Activated effector memory CD4-positive, alpha-beta T cell treated with Interleukin-2 at 50 U/mL for 16 hours (primary cell): ENCODE data around the gene SETBP1.

Experiments used
- DNase-seq: peaks from one replicate; pipeline ENCODE4 v3.0.0-alpha.2; 2020

SETBP1 gene

DNA sequence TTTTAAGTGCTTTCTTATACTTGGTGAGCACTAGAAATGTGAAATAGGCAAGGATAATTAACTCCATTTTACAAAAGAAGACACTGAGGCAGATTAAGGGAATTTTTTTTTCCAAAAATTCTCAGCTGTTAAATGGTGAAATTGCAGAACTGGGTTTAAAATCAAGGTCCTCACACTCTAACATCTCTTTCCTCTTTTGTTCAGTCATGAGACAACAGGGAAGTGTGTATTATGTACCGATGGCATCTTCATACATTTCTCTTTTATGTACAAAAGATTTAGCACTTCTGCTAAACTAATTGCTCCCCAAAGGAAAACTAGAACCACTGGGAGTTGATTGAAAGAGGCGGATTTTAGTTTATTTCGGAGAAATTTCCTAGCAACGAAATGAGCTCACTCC is 203.0 kb downstream of the SETBP1 start:
- DNase-seq, result no peak

DNA sequence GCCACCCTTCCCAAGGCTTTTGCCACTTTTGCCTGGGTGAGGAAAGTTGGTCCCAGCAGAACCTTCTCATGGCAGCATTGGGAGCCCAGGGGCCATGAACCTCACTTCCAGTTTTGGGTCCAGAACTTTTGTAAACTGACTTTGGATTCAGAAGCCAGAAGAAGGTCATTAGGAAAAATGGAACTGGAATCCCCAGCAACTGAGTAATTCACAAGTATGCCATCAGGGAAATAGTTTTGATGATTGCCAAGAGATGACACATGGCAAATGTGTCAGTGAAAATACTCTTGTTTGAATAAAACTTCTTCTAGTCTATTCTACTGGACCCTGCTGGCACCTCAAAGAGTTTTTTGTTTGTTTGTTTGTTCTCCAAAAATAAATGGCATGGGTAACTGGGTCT is 203.7 kb downstream of the SETBP1 start:
- no peak for DNase-seq

DNA sequence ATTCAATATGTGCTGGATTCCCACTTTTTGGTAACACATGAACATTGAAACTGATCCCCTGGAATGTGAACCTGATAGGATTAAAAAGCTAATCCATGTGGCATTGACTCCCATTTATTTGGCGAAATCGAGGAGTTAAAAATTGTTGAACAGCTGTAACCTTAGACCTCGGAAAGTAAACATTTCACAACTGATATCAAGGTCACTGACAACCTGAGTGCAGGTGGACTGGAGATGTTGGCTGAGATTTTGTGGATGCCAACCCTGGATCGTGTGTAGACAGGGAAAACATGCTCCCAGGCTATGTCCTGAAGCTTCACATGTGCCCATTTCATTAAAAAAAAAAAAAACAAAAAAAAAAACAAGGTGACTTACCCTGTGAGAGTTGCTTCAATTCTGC is 204.8 kb downstream of the SETBP1 start:
- no peak for DNase-seq

DNA sequence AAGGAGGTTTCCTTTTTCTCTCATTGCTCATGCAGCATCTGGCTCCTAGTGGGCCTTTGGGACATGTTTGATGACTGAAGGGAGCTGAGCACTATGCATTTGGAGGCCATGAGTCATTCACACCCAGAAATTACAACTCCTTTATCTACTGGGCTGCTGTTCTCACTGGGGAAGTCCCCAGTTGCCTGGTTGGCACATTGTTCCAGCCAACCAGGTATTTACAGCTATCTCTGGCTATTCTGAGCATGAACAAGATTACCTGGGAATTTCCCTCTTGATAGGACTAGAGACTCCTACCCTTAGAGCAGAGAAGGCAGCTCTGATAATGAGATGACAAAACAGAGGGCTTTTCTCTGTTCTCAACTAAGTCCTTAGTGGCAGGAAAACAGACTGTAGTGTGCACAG is 206.5 kb downstream of the SETBP1 start:
- DNase-seq, result no peak

DNA sequence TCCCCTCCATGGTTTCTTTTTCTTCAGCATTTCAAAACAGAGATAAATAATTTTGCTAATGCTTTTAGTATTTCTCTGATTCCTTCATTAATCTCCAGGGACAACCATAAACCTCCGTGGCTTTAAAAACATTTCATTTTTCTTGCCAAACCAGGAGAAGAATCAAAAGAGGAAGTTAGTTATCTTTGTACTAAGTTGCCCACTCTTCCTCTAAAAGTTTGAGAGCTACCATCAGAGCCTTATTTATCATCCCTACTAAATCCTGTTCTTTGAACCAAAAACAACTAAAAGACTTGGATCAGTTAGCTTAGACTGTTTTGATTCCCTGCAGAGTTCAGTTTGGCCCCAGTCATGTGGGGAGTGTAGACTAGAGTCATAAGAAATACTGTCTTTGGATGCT is 208.4 kb downstream of the SETBP1 start:
- no peak for DNase-seq

DNA sequence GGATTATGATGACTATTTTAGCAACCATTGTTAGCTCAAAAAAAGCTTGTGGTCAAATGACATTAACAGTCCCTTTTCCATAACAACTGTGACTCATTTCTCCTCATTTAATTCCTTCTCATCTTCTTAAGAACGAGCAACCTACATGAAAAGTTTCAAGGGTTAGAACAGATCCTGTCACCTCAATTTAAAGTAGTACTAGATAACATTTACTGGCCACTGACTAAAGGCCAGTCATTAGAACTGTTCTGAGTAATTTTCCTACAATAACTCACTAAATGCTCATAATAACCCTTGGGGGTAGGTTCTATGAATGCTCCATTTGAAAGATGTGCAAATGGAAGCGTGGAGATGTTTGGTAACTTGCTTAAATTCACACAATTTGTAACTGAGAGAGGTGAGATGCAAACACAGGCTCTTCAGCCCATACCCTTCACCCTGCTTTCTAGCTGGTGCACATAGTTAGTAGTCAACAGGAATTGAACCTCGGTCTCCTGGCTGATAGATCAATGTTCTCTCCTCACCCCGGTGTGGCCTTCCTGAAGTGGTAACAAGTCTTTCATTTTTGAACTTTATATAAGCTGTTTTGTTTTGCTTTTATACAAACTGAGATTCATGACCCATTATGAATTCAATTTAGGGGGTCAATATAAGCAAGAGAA is 212.5 kb downstream of the SETBP1 start:
- DNase-seq, result no peak

DNA sequence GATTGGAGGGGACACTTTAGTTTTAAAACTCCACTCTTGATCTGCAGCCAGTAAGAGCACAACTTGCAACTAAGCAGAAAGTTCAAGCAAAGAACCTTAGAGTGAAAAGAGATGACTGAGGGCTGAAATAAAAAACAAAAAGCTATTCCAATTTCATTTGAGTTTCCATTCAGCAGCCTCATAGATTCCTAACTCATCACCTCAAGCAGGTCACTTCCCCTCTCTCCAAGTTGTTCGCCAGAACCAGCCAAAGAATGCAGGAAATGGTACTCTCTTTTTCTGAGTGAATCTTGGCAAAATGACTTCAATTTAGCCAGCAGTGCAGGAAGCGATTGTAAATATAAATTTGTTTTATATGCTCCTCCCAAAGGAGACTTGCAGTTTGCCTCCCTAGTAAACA is 213.3 kb downstream of the SETBP1 start:
- no peak for DNase-seq

DNA sequence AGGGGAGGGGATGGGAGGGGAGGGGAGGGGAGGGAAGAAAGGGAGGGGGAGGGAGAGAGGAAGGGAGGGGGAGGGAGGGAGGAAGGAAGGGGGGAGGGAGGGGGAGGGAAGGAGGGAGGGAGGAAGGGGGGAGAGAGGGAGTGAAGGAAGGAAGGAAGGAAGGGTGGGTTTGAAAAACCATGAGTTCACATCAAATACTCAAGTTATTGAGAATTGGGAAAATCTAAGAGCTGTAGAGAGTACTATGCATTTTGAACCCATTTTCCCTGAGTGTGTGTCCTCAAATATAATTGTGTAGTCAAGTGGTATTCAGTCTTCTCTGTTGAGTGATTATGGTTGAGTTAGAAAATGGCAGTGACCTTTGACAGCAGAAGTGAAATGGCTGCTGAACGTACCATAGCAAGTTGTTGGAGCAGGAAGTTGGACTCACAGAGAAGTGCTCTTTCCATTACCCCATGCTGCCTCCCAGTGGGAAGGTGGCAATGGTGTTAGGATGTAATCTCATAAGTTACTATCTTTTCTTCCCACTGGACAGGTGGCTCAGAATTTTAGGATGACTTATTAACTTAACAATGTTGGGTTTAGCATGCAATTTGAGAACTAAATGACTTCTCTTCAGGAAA is 214.6 kb downstream of the SETBP1 start:
- DNase-seq, result peak; percentile 2

DNA sequence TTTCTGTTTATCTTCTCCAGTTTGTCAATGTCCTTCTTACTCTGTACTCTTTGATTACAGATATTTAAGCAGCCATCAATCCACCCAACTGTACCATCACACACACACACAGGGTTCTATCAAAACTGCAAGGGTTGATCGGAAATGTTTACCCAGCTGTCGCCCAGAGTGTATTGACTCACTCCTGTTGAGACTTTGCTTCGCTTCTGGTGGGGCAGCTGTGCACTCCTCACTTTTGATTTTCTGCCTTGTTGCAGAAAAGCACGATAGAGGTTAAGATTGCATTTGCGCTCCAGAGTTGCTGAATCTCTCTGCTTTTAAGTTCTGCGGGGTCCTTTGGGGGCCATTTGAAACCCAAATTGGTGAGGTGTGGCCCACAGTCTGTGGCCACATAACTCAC is 216.2 kb downstream of the SETBP1 start:
- no peak for DNase-seq

DNA sequence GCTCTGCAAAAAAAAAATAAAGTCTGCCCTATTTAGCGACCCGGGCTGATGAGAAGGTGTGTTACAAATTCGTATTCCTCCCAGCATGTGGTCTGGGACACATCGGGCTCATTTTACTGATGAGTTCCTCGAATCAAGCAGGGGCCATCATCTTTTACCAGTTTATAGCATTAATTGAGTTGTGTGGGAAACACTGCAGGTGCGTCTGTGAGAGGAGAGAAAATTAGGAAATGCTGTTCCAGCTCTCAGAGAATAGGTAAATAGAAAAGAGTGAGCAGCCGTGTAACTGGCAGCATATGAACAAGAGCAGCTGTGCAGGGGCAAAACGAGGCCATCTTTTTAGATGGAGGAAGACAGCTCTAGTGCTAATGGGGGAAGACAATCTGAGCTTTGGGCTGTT is 216.7 kb downstream of the SETBP1 start:
- no peak for DNase-seq

DNA sequence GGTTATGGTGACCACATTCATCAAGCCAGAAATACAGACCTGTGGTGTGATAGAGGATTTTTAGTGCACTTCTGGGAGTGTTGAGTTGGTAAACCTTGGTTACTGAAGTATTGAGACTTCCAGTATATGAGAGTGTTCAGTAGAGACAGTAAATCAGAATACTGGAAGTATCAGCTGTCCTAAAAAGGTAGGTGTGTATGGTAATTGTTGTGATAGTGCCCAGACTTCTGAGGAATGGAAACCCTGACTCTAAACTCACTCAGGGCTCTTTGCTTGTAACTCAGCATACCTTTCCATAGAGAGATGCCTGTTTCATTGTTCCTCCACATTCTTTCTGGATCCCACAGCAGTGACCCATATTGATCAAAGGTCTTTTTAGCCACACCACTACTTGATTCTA is 217.1 kb downstream of the SETBP1 start:
- DNase-seq, result no peak

DNA sequence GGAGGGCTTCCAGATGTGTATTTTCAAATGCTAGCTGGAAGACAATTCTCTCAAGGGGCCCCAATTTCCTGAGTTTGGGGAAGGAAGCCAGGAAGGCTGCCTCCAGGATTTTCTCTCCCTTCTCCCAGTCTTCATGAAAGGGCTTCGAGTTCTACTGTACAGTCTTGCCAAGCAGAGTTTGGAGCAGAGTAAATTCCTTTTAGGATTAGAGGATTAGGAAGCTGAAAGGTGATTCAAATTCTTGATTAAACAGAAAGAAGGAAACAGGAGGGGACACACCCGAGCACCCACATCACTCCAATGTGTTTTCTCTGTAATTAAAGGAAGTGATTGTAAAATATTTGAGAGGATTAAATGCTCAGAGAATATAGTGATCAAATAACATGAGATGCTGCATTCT is 217.8 kb downstream of the SETBP1 start:
- no peak for DNase-seq

DNA sequence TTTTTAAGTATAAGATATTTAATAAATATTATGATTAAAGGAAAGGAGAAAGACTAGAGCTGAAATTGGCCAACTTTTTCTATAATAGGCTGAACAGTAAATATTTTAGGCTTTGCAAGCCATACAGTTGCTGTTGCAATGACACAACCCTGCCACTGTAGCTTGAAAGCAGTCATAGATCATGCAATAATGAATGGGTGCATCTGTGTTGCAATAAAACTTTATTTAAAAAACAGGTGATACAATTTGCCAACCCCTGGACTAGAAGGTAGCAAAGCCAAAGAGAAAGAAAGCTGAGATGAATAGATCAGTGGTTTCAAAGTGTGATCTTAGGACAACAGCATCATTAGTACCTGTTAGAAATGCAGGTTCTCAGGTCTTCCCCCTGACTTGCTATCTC is 219.1 kb downstream of the SETBP1 start:
- DNase-seq, result no peak

DNA sequence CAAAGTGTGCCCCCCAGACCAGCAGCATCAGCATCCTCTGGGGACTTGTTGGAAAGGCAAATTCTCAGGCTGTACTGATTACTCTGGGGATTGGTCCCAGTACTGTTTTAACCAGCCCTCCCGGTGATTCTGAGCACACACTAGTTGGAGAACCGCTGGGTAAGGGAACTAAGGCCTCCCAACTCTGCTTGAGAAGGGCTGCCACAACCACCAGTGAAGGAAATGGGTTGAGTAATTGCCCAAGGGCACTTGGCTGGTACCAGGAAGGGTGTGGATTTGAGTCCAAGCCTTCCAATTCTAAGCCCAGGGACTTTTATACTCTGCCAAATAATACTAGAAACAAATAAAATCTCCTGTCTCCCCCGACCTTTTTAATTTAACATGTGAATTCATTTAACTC is 219.9 kb downstream of the SETBP1 start:
- no peak for DNase-seq

DNA sequence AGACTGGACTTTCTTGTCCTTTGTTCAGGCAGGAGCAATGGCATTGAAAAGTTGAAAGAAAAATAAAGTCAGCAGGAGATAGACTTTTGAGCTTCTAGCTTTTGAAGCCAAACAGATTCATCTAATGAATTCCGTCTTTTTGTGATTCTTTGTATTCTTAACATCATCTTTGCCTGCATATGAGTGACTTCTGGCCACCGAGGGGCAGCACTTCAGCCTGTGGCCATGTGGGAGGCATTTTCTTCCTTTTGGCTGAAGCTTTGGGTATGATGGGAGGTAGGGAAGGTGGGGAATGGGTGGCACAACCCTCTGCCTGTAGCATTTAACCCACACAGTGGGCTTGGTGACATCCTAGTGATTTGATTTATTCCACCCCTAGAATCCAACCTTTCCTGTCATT is 220.6 kb downstream of the SETBP1 start:
- DNase-seq, result no peak

DNA sequence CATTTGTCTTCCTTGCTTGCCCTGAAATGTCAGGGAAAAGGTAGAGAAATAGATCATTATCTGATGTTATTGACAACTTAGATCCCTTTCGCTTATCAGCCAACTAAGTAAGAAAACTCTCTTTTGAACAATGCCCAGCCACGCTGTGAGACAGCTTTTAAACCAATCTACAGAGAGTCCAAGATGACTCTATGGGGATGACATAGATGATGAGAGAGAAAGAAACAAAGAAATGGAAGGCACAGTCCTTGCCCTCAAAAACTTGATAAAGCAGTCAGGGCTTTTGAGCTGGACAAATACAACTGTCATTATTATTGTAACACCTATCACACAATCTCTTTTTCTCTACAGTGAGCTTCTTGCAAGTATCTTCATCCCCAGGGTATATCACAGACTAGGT is 222.6 kb downstream of the SETBP1 start:
- DNase-seq, result no peak

DNA sequence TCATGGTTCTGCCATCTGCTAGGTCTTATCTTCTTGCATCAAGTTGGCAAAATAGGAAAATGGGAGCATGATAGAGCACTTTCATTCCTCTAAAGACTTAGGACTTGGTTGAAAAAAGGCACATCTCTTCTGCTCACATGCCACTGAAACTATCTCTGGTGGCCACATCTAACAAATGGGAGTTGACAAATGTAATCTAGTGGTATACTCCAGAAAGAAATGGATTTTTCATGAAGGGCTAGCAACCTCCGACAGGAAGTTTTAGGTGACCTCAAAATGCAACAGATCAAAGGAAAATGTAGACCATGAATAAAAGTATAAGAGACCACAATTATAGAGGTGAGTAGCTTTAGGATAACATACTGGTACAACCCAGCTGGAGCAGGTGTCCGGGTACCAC is 224.1 kb downstream of the SETBP1 start:
- no peak for DNase-seq

DNA sequence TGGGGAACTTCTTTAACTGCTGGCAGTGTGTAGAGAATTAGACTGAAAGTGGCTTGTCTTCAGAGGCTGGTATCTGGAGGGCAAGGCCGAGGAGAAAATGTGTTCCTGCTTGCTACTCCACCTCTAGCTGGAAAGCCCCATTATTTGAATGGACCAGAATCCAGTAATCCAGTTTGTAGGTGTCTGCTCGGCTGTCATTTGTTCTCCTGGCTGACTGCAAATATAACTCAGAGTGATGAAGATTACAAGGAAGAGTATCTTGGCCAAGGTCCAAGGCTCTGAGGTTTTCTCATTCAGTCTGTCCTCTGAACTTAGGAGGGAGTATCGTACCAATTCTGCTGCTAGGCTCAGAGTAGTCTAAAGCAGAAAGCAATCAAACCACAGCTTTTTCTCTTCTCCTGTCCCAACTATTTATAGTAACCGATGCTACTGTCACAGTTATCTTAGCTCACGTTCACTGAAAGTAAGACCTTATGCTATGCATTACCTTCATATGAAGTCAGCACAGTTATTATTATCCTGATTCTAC is 228.6 kb downstream of the SETBP1 start:
- DNase-seq, result no peak

DNA sequence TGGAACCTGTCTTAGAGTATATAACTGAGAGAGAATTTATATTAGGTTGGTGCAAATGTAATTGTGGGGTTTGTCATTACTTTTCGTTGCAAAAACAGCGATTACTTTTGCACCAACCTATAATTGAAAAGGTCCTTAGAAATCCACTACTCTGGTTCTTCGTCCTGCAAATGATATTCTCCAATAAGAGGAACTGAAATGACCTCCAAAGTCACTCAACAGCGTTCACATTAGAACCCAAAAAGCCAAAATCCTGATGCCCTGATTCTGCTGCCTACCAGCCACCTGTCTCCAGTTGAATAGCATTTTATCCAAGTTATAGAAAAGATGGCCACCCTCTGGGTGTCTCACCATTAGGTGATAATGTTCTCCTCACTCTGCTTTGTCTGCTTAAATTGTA is 230.6 kb downstream of the SETBP1 start:
- DNase-seq, result no peak

DNA sequence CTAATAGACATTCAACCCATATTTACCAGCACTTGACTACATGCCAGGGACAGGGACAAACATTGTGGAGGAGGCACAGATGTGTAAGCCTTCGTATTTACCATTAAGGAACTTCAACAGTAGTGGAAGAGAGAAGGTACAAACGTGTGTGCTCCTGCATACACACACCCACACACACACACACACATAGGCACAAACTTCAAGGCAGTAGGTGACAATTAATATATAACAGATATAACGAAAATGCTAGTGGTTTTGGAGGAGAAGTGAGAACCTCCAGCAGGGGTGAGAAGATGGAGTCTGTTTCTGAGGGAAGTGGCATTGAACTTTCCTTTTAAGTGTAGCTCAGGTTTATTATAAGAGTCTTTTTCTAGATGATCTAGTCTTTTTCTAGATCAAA is 231.1 kb downstream of the SETBP1 start:
- DNase-seq, result no peak

DNA sequence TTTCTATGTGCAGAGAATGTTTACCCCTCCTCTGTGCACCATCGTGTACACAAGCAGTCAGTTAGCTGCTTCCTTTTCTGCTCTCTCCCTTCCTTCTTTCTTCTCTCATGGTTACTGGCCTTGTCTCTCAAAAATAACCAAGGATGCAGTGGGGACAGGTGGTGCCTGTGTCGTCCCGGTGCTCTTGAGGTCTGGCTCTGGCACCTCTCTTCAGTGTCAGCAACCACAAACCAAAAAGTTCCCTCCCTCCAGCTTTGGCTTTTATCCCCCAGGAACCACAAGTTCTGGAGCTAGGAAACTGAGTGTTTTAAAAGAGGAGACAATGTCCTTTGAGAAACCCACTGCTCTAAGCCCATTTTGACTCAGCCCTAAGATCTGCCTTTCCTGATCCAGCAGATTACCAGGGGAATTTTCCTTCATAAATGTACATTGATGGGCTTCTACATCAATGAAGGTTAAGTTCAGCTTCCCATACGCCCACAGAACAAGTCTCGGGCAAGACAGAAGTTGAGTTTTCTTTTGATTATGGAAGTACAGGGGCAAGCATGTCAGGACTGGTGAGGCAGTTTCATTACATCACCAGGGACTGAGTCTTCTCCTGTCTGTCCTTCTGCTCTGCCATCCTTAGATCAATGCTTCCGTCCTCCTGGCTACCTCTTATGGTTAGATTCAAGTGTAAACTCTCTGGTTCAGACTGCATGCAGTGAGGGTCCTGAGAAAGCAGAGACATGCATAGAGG is 232.2 kb downstream of the SETBP1 start:
- no peak for DNase-seq

DNA sequence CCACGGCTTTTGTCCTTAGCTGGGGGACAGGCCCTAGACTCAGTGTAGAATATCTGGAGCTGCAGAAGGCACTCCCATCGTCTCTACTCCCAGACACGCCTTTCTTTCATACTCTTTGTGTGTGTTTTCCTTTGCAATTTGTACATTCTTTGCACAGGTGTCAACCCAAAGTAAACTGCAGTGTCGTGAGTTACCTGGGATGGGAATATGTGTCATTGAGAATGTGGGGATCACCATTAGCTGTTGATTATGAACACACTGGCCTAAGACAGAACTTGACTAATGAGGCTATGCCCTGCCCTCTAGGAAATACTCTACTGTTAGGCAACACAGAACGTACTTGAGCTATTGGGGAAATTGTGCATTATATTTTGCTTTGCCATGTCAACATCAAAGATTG is 233.3 kb downstream of the SETBP1 start:
- no peak for DNase-seq

DNA sequence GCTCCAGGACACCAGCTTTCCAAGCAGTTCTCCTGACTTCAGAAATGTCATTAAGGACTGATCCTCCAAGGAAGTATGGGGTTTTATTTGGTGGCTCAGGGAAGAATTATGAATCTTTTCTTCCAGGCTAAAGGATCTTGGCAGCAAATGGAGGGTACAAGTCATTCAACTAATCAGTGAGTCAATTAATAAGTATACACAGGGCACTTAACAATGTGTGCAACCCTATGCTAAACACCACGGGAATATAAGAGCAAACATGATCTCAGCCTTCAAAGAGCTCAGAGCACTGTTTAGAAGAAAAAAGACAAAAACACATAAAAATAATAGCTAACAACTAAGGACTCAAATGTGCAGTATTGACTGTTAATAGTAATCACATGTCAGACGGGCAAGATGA is 234.5 kb downstream of the SETBP1 start:
- DNase-seq, result no peak

DNA sequence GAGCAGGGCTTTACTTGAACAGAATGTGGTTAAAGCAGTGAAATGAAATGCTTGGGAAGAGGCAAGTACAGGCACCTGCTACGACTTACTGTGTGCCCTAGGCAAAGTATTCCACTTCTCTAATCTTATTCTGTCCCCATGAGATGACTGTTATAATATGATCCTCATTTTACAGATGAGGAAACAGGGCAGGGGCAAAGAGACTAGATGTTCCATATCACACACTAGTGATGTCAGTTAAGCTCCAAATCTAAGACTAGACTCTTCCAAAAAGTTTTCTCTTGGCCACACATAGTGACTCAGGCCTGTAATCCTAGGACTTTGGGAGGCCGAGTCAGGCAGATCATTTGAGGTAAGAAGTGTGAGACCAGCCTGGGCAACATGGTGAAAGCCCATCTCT is 235.0 kb downstream of the SETBP1 start:
- DNase-seq, result no peak
